PC-9 (cell line): ENCODE data around the gene HIC1. TPM values are rescaled to one million over a fixed set of nuclear protein-coding genes. Genes with fewer than 3 reads are reported as not detected.
A peak's percentile ranks its signal among the peaks of the same experiment; 100 is the strongest.

Experiments used
- BruUV-seq: library from RNA; stranded (reverse); fragments of 400-500 nt; replicated peaks from 2 replicates; lab custom pipeline; 2021; lab: Mats Ljungman, UMichigan
- CTCF ChIA-PET: fragments of 300-600 bp; sonication (Branson Sonifier 250); formaldehyde crosslinking; loops from one replicate; lab custom pipeline; 2022; ENCODE audit warnings: antibody characterized with exemption; lab: Charles Lee
- POLR2A ChIA-PET: fragments of 300-600 bp; sonication (Branson Sonifier 250); formaldehyde crosslinking; loops from one replicate; lab custom pipeline; 2022; ENCODE audit warnings: antibody characterized with exemption; ENCODE audit not compliant: unreplicated experiment; lab: Charles Lee
- DNase-seq, 2 experiments: peaks; one replicate each; pipeline versions ENCODE4 v3.0.0 to v3.0.0-alpha.2; 2015 to 2022; ENCODE audit warnings: mixed read lengths in 1 of 2
- H2AFZ ChIP-seq: fragments of 200-600 bp; sonication (generic); 2 replicates; pipeline ENCODE4 v1.8.1; 2017; ENCODE audit warnings: antibody characterized with exemption
- H3F3A ChIP-seq: fragments of 200-600 bp; sonication (generic); 2 replicates; pipeline ENCODE4 v1.8.1; 2017; ENCODE audit warnings: antibody characterized with exemption, mild to moderate bottlenecking, low read depth; ENCODE audit not compliant: insufficient read depth
- H3K27ac ChIP-seq: fragments of 200-600 bp; sonication (generic); 2 replicates; pipeline ENCODE4 v1.6.1; 2016; ENCODE audit warnings: mixed run types
- H3K27me3 ChIP-seq: fragments of 200-600 bp; sonication (generic); 2 replicates; pipeline ENCODE4 v1.6.1; 2016; ENCODE audit warnings: low read depth, mixed run types; ENCODE audit not compliant: insufficient read depth
- H3K36me3 ChIP-seq: fragments of 200-600 bp; sonication (generic); 2 replicates; pipeline ENCODE4 v1.6.1; 2016; ENCODE audit warnings: low read depth, mixed run types
- H3K4me1 ChIP-seq: fragments of 200-600 bp; sonication (generic); replicated peaks from 2 replicates; pipeline ENCODE4 v1.6.1; 2016; ENCODE audit warnings: mixed run types; ENCODE audit not compliant: insufficient read depth
- H3K4me2 ChIP-seq: fragments of 200-600 bp; sonication (generic); 2 replicates; pipeline ENCODE4 v1.6.1; 2017; ENCODE audit warnings: mixed run types
- H3K4me3 ChIP-seq: fragments of 200-600 bp; sonication (generic); 2 replicates; pipeline ENCODE4 v1.6.1; 2016; ENCODE audit warnings: mixed run types
- H3K79me2 ChIP-seq: fragments of 200-600 bp; sonication (generic); 2 replicates; pipeline ENCODE4 v1.6.1; 2017; ENCODE audit warnings: low read depth, mixed run types
- H3K9me2 ChIP-seq: fragments of 200-600 bp; sonication (generic); 2 replicates; pipeline ENCODE4 v1.8.1; 2017; ENCODE audit warnings: mild to moderate bottlenecking; ENCODE audit not compliant: insufficient read depth
- H3K9me3 ChIP-seq: fragments of 200-600 bp; sonication (generic); 2 replicates; pipeline ENCODE4 v1.8.1; 2016; ENCODE audit warnings: low read depth; ENCODE audit not compliant: insufficient read depth
- H4K20me1 ChIP-seq: fragments of 200-600 bp; sonication (generic); 2 replicates; pipeline ENCODE4 v1.8.1; 2017; ENCODE audit not compliant: insufficient read depth
- CTCF ChIP-seq: fragments of 200-600 bp; sonication (generic); conservative IDR thresholded peaks from 2 replicates; pipeline ENCODE4 v1.6.1; 2017; ENCODE audit warnings: mixed run types, antibody characterized with exemption, mild to moderate bottlenecking, moderate library complexity
- EZH2 ChIP-seq: fragments of 200-600 bp; sonication (generic); IDR thresholded peaks from 2 replicates; pipeline ENCODE4 v1.8.0; 2017; ENCODE audit warnings: antibody characterized with exemption, low read depth
- intact Hi-C: fragments of 100-400 bp; cut with micrococcal nuclease; formaldehyde crosslinking; loops from one replicate; pipeline ENCODE4 v1.10.0; 2022; ENCODE audit not compliant: unreplicated experiment
- microRNA-seq: library from miRNA; unstranded; fragments of <30 nt; microRNA quantifications from one replicate; pipeline ENCODE4 v1.2.0, GENCODE V29; 2021; ENCODE audit warnings: borderline number of aligned reads, borderline replicate concordance
- total RNA-seq: library from RNA; stranded (reverse); gene quantifications from 2 replicates; pipeline ENCODE4 v1.2.3, GENCODE V29; 2021

The HIC1 gene
- total RNA-seq, 1 experiment from 2014 or later, result 0.63 TPM

DNA sequence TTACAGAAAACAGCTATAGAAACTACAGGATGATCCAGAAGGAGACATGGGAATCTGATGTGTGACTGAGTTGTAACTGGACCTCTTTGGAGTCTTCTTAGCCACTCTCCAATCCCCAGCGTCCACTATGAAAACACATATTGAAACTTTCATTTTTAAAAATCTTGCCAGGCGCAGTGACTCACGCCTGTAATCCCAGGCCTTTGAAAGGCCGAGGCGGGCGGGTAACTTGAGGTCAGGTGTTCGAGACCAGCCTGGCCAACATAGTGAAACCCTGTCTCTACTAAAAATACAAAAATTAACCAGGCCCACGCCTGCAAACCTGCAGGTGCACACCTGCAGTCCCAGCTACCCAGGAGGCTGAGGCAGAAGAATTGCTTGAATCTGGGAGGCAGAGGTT is 53.3 kb downstream of the HIC1 start:
- Histone ChIP-seq H2AFZ (no peak overlapping the region), H3K4me3 (no peak overlapping the region), H3K9me3 (no peaks in the 10 kb centered on the region), H3K27ac (no peak overlapping the region), H3K4me1 (peaks cover 20% of the 10 kb centered on the region), H3K4me2 (no peak overlapping the region), H3K27me3 (no peaks in the 10 kb centered on the region), H3F3A (peaks cover 27% of the 10 kb centered on the region), H4K20me1 (no peaks in the 10 kb centered on the region), H3K79me2 (no peaks in the 10 kb centered on the region), H3K9me2 (no peaks in the 10 kb centered on the region), H3K36me3 (no peaks in the 10 kb centered on the region)
- BruUV-seq, result no TSS peak
- ChIA-PET CTCF (no interaction called here), POLR2A (no interaction called here)
- TF ChIP-seq CTCF, result no peak
- no peak for TF ChIP-seq EZH2
- DNase-seq, result no peak
- intact Hi-C loops, result no loop called here

GRCh38 chr17:2110436-2110835 is 55.5 kb downstream of the HIC1 start:
- no peaks in the 10 kb centered on the region for H3K9me2 ChIP-seq
- no peak overlapping the region for H3K4me3 ChIP-seq
- no peak overlapping the region for H3K27ac ChIP-seq
- POLR2A ChIA-PET, result interaction anchor here (0.6 kb wide), 2 partner anchors 410 to 883 kb away, joined by 3 to 24 read pairs; no protein-coding TSS in a partner anchor
- H3K9me3 ChIP-seq, result no peaks in the 10 kb centered on the region
- BruUV-seq, result no TSS peak
- H3K4me2 ChIP-seq, result no peak overlapping the region
- H3K36me3 ChIP-seq, result no peaks in the 10 kb centered on the region
- H3K4me1 ChIP-seq, result peaks cover 20% of the 10 kb centered on the region
- TF ChIP-seq CTCF (no peak), EZH2 (no peak)
- no peak overlapping the region for H2AFZ ChIP-seq
- DNase-seq, result no peak
- H3K27me3 ChIP-seq, result no peaks in the 10 kb centered on the region
- no peaks in the 10 kb centered on the region for H4K20me1 ChIP-seq
- intact Hi-C loops, result no loop called here
- CTCF ChIA-PET, result interaction anchor here (0.6 kb wide), 1 partner anchor 100 kb away, joined by 10 read pairs; no protein-coding TSS in a partner anchor
- H3F3A ChIP-seq, result peaks cover 20% of the 10 kb centered on the region
- no peaks in the 10 kb centered on the region for H3K79me2 ChIP-seq

- no peak for TF ChIP-seq EZH2
- no peak for TF ChIP-seq CTCF
- peak; percentile 72 to 92 for DNase-seq
These were observed 56.8 kb downstream of the HIC1 start for GRCh38 chr17:2111691-2112090.

More at GRCh38 chr17:2111691-2112090, 56.8 kb downstream of the HIC1 start:
- intact Hi-C loops, result no loop called here
- Histone ChIP-seq H3K36me3 (no peaks in the 10 kb centered on the region), H3F3A (peaks cover 20% of the 10 kb centered on the region), H3K9me3 (no peaks in the 10 kb centered on the region), H3K4me2 (peak overlapping the region; percentile 45; the same call in 1 of the 2 replicates), H4K20me1 (no peaks in the 10 kb centered on the region), H3K9me2 (no peaks in the 10 kb centered on the region), H3K4me3 (no peak overlapping the region), H3K27ac (peak overlapping the region; percentile 18; the same call in 1 of the 2 replicates), H3K4me1 (peaks cover 20% of the 10 kb centered on the region), H3K79me2 (no peaks in the 10 kb centered on the region), H3K27me3 (no peaks in the 10 kb centered on the region), H2AFZ (no peak overlapping the region)
- ChIA-PET POLR2A (interaction anchor here (0.6 to 0.7 kb wide), 2 partner anchors 10 to 359 kb away, joined by 3 to 6 read pairs; no protein-coding TSS in a partner anchor), CTCF (interaction anchor here (0.6 to 0.9 kb wide), 2 partner anchors 34 to 133 kb away, joined by 3 read pairs; no protein-coding TSS in a partner anchor)
- no TSS peak for BruUV-seq

Small RNAs within 50 kb of the gene (microRNA-seq; reads per million reads assigned to microRNA genes)
- gene MIR132 (576 reads per million, percentile 70 among the genes with 10 or more reads in this experiment), gene MIR212 (4.7 reads per million)

Other genes starting within 250 kb of the HIC1 start
- gene SMYD4, start 225.2 kb upstream of the HIC1 start, total RNA-seq, result 19.0 and 23.3 TPM in 2 replicates
- gene RPA1, start 225.1 kb upstream of the HIC1 start, total RNA-seq, result 201 and 212 TPM in 2 replicates
- 0.13 and 0.35 TPM in 2 replicates for gene RTN4RL1, start 29.8 kb upstream of the HIC1 start, total RNA-seq
- 36.7 and 44.9 TPM in 2 replicates for gene DPH1, start 24.9 kb upstream of the HIC1 start, total RNA-seq
- gene OVCA2, start 13.1 kb upstream of the HIC1 start, total RNA-seq, result 34.4 and 35.4 TPM in 2 replicates
- gene SMG6, start 248.7 kb downstream of the HIC1 start, total RNA-seq, result 43.1 and 49.4 TPM in 2 replicates
- 41.8 and 52.3 TPM in 2 replicates for gene SRR, start 248.8 kb downstream of the HIC1 start, total RNA-seq